ENCODE data around the gene PDE1C.
"Not testable (repeated sequence)": the region's sequence is repeated elsewhere in the genome, so short reads cannot be mapped to it uniquely, and the experiment has no call there.

Gene PDE1C

DNA sequence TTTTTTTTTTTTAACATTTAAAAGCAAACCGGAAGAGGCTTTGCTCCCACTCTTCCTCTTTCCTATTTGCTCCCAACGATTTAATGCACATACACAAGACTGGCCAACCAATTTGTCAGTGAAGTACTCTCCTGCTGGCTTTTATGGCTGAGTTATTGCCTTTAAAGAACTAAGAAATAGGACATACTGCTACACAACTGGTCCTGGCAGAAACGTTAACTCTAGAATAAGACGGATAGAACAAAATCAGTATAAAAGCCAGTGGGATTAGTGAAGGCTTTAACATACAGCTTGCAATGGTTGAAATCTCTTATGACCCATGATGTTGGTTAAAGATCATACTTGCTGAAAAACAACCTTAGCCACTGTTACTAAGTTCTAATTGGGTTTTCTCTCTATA lies 47.2 kb downstream of the PDE1C start:
- no peak for TF ChIP-seq TAF1 (IDR thresholded peaks at IDR 0.05; ENCODE audit: low read depth, low read length)
- TF ChIP-seq SPI1 (IDR thresholded peaks at IDR 0.05; ENCODE audit: low read depth, low read length) = no peak
- TF ChIP-seq POU2F2 (IDR thresholded peaks at IDR 0.05; ENCODE audit: low read depth, low read length) = no peak
- no peak for TF ChIP-seq POLR2A (IDR thresholded peaks at IDR 0.05; ENCODE audit: low read depth, low read length)
- TF ChIP-seq PAX5 (IDR thresholded peaks at IDR 0.05; ENCODE audit: insufficient read depth, low read length, severe bottlenecking) = no peak
- no peak for TF ChIP-seq POLR2AphosphoS5 (IDR thresholded peaks at IDR 0.05; ENCODE audit: low read depth, low read length)
- FAIRE-seq (no peak), DNase-seq (ENCODE audit: insufficient read length, low spot score) (no peak)

DNA sequence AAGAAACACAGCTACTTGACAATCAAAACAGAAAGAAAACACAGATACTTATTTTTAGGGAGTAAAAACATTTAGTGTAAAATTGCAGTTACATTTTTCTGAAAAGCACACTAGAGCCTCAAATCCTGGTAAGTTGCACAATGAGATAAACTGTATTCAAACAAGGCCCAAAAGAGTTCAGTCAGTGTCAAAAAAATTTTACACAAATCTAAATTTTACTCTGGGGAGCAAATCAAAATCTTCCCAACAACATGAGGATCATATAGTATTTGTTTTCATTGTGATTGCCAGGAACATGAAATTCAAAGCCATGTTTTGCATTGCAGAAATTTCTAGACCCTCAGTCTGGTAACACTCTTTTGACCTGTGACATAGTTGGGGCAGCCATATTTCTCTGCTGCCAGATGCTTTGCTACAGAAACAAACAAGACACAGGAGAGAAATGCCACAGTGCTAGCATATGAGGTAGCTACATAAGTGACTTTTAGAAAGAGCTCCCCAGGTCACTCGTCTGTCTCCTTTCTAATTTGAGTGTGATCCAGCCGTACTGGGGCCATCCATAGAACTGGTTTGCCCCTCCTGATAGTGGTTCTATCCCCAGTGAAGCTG lies 49.6 kb downstream of the PDE1C start:
- TF ChIP-seq SPI1 (IDR thresholded peaks at IDR 0.05; ENCODE audit: low read depth, low read length) = no peak
- no peak for TF ChIP-seq POLR2AphosphoS5 (IDR thresholded peaks at IDR 0.05; ENCODE audit: low read depth, low read length)
- TF ChIP-seq PAX5 (IDR thresholded peaks at IDR 0.05; ENCODE audit: insufficient read depth, low read length, severe bottlenecking) = no peak
- no peak for TF ChIP-seq POLR2A (IDR thresholded peaks at IDR 0.05; ENCODE audit: low read depth, low read length)
- no peak for TF ChIP-seq POU2F2 (IDR thresholded peaks at IDR 0.05; ENCODE audit: low read depth, low read length)

DNA sequence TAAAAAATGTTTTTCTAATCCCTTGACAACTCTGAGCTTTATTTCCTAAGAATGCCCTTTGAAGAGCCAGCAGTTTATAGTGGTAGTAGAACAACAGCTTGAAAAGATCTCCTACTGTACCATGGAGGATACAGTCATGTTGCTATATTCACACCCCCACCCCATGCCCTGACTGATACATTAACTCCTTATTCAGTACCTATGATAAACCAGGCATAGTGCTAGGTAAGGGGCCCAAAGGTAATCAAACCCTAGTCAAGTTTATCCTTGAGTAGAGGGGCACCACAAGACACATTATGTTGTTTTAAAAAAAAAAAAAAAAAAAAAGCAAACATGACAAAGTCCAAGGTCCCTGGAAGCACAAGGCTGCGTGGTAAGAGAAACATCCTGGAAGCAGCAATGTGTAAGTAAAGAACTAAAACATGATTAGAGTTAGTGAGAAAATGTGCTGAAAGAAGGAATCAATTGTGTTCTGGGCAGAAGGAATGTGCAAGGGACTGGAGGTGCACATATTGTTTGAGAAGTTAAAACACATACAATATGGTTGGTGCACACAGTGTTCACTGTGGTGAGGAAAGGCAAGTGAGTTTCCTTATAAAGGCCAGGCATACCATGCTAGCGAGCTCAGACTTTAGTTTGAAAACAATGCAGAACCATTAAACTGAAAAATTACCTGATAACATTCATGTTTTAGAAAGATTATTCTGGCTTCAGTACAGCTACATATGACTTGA lies 51.2 kb downstream of the PDE1C start:
- no peak for TF ChIP-seq POU2F2 (IDR thresholded peaks at IDR 0.05; ENCODE audit: low read depth, low read length)
- TF ChIP-seq SPI1 (IDR thresholded peaks at IDR 0.05; ENCODE audit: low read depth, low read length) = no peak
- no peak for TF ChIP-seq POLR2A (IDR thresholded peaks at IDR 0.05; ENCODE audit: low read depth, low read length)
- TF ChIP-seq TAF1 (IDR thresholded peaks at IDR 0.05; ENCODE audit: low read depth, low read length) = no peak
- no peak for TF ChIP-seq POLR2AphosphoS5 (IDR thresholded peaks at IDR 0.05; ENCODE audit: low read depth, low read length)
- no peak for TF ChIP-seq PAX5 (IDR thresholded peaks at IDR 0.05; ENCODE audit: insufficient read depth, low read length, severe bottlenecking)
- FAIRE-seq = no peak

More for the DNA sequence above, 49.6 kb downstream of the PDE1C start:
- DNase-seq (ENCODE audit: insufficient read length, low spot score) (no peak), FAIRE-seq (no peak)

DNA sequence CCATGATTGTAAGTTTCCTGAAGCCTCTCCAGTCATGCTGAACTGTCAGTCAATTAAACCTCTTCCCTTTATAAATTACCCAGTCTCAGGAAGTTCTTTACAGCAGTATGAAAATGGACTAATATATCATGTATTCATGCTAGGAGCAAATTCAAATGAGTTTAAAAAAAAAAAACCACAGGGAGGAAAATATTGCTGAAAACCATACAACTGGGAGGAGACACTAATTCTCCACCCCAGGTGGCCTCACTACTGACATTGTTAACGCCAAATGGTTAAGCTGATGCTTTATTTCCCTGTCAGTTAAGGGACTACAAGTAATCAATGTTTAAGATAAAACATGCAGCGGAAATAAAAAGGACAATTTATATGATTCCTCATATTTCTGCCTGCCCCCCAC lies 55.1 kb downstream of the PDE1C start:
- TF ChIP-seq TAF1 (IDR thresholded peaks at IDR 0.05; ENCODE audit: low read depth, low read length) (no peak), POU2F2 (IDR thresholded peaks at IDR 0.05; ENCODE audit: low read depth, low read length) (no peak), PAX5 (IDR thresholded peaks at IDR 0.05; ENCODE audit: insufficient read depth, low read length, severe bottlenecking) (no peak)
- FAIRE-seq (no peak), DNase-seq (ENCODE audit: insufficient read length, low spot score) (no peak)

More for the DNA sequence above, 51.2 kb downstream of the PDE1C start:
- no peak for DNase-seq (ENCODE audit: insufficient read length, low spot score)

DNA sequence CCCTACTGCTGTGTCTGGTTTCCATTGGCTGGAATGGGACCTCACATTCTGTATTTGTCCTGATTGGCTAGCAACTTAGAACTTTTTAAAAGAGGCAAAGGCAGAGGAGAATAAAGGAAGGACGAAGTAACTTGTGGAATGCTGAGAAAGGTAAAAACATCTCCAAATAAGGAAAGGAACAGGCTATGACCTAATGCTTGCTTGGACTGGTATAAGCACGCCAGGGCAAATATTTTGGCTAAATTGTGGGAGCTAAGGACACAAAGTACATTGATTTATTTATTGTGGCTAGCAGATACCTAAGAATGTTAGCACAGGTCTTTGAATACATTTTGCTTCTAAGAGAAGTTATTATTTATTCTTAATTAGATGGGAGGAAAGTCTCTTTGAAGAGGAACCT lies 56.7 kb downstream of the PDE1C start:
- not testable (repeated sequence) for DNase-seq (ENCODE audit: insufficient read length, low spot score); FAIRE-seq

DNA sequence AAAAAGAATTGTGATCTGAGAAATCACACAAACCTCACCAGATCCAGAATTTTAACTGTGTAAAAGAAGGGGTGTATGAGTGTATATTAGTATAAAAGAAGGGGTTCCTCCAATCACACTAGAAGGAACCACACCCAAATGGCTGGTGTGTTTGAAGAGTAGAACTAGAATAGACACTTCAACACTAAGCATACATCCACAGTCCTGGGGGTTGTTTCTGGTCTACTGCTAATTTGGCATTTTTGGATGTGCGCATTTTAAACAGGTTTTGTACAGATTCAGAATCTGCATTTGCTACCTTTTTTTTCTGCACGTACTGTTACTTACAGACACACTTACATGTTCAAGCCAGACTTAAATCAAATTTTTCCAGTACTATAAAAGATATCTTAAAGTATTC lies 64.6 kb downstream of the PDE1C start:
- DNase-seq (ENCODE audit: insufficient read length, low spot score) = no peak
- FAIRE-seq = no peak
- no peak for TF ChIP-seq POLR2A (IDR thresholded peaks at IDR 0.05; ENCODE audit: low read depth, low read length)
- TF ChIP-seq POU2F2 (IDR thresholded peaks at IDR 0.05; ENCODE audit: low read depth, low read length) = no peak
- TF ChIP-seq SPI1 (IDR thresholded peaks at IDR 0.05; ENCODE audit: low read depth, low read length) = no peak
- no peak for TF ChIP-seq POLR2AphosphoS5 (IDR thresholded peaks at IDR 0.05; ENCODE audit: low read depth, low read length)
- TF ChIP-seq TAF1 (IDR thresholded peaks at IDR 0.05; ENCODE audit: low read depth, low read length) = no peak
- TF ChIP-seq PAX5 (IDR thresholded peaks at IDR 0.05; ENCODE audit: insufficient read depth, low read length, severe bottlenecking) = no peak

DNA sequence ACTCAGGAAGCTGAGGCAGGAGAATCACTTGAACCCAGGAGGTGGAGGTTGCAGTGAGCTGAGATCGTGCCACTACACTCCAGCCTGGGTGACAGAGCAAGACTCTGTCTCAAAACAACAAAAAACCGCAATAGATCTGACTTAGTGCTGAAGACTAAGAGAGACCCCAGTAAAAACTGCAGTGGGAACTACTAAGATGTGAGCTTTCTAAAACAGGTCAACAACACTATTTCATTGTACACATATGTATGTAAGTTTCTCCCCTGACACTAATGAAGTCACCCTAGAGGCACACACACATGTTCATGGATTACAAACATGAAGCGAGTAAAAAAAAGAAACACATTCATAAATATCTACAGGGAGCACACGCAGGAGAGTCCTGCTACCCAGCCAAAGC lies 68.3 kb downstream of the PDE1C start:
- no peak for TF ChIP-seq POU2F2 (IDR thresholded peaks at IDR 0.05; ENCODE audit: low read depth, low read length)
- DNase-seq (ENCODE audit: insufficient read length, low spot score) = no peak
- FAIRE-seq = no peak

DNA sequence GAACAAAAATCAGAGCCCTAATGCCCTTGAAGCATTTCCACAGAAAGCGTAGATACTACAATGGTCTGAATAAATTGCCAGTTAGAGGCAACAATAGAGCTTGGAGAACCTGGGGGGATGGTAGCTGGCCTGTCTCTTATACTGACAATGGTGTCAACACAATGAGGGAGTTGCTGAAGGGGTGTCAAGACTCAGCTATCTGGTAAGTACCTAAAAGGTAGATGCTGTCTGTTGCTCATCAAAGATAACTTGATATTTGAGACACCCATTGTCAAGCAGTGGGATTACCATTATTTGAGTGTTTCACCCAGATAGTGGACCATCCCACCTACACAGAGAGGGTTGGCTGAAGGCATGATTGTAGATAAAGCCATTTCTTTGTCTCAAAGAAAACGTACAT lies 72.8 kb downstream of the PDE1C start:
- no peak for TF ChIP-seq POU2F2 (IDR thresholded peaks at IDR 0.05; ENCODE audit: low read depth, low read length)
- TF ChIP-seq SPI1 (IDR thresholded peaks at IDR 0.05; ENCODE audit: low read depth, low read length) = no peak
- TF ChIP-seq TAF1 (IDR thresholded peaks at IDR 0.05; ENCODE audit: low read depth, low read length) = no peak
- no peak for TF ChIP-seq POLR2A (IDR thresholded peaks at IDR 0.05; ENCODE audit: low read depth, low read length)
- DNase-seq (ENCODE audit: insufficient read length, low spot score) = no peak
- no peak for FAIRE-seq

DNA sequence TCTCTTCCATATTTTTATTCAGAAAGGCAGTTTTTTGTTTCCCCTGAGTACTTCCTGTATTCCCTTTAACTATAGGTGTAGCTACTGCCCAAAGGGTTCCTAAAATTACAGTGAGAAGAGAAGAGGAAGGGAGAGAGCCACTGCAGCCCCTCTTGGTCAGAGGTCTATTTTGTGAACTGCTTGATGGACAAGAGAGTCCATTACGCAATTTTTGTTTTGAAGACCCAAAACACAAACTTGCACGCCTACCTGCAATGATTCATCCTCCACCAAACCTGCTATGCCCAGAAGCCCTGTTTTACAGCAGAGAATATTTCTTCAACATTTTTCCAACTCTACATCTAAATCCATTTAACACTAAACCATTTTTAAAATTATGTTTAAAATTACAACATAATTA lies 75.1 kb downstream of the PDE1C start:
- TF ChIP-seq TAF1 (IDR thresholded peaks at IDR 0.05; ENCODE audit: low read depth, low read length) = no peak
- no peak for TF ChIP-seq PAX5 (IDR thresholded peaks at IDR 0.05; ENCODE audit: insufficient read depth, low read length, severe bottlenecking)
- no peak for TF ChIP-seq POLR2AphosphoS5 (IDR thresholded peaks at IDR 0.05; ENCODE audit: low read depth, low read length)
- no peak for DNase-seq (ENCODE audit: insufficient read length, low spot score)
- FAIRE-seq = no peak

DNA sequence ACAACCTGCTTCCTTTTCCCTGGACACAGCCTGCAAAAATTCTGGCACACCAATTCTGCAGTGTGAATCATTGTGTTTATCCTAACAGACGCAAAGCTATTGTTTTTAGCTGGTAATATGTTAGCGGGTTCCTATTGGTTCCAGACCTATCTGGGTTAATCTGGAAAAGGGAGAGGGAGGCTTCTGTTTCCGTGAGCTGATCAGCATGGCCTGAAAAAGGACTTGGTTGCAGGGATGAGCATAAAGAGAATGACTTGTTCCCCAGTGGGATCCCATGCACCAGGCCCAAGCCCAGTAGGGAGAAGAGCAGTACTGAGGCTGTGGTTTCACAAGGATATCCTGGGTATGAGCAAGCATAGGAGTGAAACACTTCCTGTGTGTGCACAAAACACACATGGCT lies 78.4 kb downstream of the PDE1C start:
- no peak for DNase-seq (ENCODE audit: insufficient read length, low spot score)

More for the DNA sequence above, 78.4 kb downstream of the PDE1C start:
- no peak for TF ChIP-seq TAF1 (IDR thresholded peaks at IDR 0.05; ENCODE audit: low read depth, low read length)
- no peak for TF ChIP-seq PAX5 (IDR thresholded peaks at IDR 0.05; ENCODE audit: insufficient read depth, low read length, severe bottlenecking)
- TF ChIP-seq SPI1 (IDR thresholded peaks at IDR 0.05; ENCODE audit: low read depth, low read length) = no peak
- no peak for TF ChIP-seq POLR2A (IDR thresholded peaks at IDR 0.05; ENCODE audit: low read depth, low read length)
- no peak for TF ChIP-seq POU2F2 (IDR thresholded peaks at IDR 0.05; ENCODE audit: low read depth, low read length)
- no peak for TF ChIP-seq POLR2AphosphoS5 (IDR thresholded peaks at IDR 0.05; ENCODE audit: low read depth, low read length)
- FAIRE-seq = no peak

All from GM12891 (cell line).